HG02884 (cell line): ENCODE data around the gene CNFN.

ENCODE experiments used
- ATAC-seq: cut with Tn5 transposase; IDR thresholded peaks from one replicate; pipeline ENCODE4 v1.9.1; 2021; ENCODE audit warnings: mild to moderate bottlenecking, moderate library complexity; ENCODE audit not compliant: unreplicated experiment

CNFN gene

GRCh38 chr19:42376177-42376555 is 13.9 kb downstream of the CNFN start:
- no peak for ATAC-seq

GRCh38 chr19:42375415-42376176 is 14.5 kb downstream of the CNFN start:
- no peak for ATAC-seq

DNA sequence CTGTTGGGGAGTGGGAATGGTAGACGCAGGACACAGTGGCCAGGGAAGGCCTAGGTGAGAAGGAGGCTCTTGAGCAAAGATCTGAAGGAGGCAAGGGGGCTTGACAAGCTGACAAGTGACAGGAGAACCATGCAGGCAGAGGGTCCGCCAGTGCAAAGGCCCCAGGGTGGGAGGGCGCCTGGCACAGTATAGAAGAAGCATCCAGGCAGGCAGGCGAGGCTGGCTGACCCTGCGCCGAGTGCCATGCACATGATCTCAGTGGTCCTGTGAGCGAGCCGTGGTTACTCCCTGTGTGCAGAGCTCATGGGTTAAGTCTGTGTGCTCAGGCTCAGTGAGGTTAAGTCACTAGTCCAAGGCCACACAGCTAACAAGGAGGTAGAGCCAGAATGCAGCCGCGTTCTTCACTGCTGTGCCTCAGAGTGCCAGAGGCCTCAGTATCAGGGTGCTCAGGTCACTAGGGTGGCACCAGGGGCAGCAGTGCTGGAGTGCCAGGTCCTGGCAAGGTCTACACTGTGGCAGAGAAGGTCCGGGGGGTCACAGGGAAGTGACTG is 15.2 kb downstream of the CNFN start:
- no peak for ATAC-seq

GRCh38 chr19:42370626-42371175 is 19.4 kb downstream of the CNFN start:
- ATAC-seq, result no peak

- no peak for ATAC-seq
Observed at GRCh38 chr19:42370068-42370520, 20.0 kb downstream of the CNFN start.

DNA sequence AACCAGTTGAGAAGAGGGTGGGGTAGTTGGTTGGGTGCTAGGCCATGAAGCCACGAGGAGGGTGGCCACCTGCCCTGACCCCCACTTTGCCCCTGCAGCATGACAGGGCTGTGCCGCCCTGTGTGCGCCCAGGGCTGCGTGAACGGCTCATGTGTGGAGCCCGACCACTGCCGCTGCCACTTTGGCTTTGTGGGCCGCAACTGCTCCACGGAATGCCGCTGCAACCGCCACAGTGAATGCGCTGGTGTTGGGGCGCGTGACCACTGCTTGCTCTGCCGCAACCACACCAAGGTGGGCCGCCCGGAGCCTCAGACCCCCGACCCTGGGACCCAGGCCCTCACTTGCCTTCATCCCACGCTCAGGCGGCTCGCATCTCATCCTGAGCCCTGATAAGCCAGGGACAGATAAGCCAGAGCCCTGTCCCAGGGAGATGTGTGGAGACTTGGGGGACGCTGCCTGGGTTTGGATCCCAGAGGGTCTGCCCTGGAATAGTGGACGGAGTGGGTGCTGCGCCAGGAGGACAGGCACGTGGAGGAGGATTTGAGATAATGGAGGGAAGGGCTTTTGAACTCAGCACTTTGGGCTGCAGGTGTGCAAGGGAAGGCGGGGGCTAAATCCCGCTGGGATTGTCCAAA is 20.5 kb downstream of the CNFN start:
- ATAC-seq, result no peak

DNA sequence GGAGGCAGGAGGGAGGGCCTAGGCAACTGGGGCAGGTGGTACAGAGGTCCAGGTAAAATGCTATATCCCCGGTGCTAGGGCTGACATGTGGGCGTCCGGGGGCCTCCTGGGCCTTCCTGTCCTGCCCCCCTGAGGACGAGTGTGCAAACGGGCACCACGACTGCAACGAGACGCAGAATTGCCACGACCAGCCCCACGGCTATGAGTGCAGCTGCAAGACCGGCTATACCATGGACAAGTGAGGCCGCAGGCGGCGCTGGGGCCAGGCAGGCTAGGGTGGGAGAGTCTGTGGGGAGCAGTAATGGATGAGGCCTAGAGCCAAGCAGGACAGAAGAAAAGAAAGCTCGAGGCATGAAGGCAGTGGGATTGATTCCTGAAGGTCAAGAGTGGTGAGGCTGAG is 21.3 kb downstream of the CNFN start:
- ATAC-seq, result no peak

- ATAC-seq, result no peak
Observed at GRCh38 chr19:42368360-42368759, 21.7 kb downstream of the CNFN start.

- no peak for ATAC-seq
Observed at GRCh38 chr19:42367929-42368328, 22.2 kb downstream of the CNFN start.

- ATAC-seq, result no peak
Observed at GRCh38 chr19:42366673-42367072, 23.4 kb downstream of the CNFN start.

- no peak for ATAC-seq
Observed at GRCh38 chr19:42363614-42364346, 26.3 kb downstream of the CNFN start.

DNA sequence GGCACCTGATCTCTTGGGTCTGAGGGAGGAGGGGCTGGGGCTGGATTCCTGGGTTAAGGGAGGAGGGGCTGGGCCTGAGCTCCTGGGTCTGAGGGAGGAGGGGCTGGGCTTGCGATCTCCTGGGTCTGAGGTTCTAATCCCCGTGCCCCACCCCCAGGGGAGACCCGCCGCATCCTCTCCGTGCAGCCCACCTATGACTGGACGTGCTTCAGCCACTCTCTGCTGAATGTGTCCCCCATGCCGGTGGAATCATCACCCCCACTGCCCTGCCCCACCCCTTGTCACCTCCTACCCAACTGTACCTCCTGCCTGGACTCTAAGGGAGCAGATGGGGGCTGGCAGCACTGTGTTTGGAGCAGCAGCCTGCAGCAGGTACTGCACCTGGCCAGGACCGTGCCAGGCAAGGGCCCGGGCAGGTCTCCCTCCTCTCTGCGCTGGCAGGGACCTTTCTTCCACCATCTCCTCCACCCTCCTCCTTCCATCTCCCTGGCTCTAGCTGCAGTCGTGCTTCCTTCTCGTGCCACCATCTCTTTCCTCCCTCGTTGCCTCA is 27.1 kb downstream of the CNFN start:
- no peak for ATAC-seq

DNA sequence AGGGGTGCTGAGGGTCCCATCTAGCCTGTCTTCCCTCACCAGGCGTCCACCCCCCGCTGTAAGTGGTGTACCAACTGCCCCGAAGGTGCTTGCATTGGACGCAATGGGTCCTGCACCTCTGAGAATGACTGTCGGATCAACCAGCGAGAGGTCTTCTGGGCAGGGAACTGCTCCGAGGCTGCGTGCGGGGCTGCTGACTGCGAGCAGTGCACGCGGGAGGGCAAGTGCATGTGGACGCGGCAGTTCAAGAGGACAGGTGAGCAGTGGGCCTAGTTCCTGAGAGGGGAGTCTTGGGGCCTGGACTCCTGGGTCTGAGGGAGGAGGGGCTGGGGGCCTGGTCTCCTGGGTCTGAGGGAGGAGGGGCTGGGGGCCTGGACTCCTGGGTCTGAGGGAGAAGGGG is 27.8 kb downstream of the CNFN start:
- no peak for ATAC-seq

DNA sequence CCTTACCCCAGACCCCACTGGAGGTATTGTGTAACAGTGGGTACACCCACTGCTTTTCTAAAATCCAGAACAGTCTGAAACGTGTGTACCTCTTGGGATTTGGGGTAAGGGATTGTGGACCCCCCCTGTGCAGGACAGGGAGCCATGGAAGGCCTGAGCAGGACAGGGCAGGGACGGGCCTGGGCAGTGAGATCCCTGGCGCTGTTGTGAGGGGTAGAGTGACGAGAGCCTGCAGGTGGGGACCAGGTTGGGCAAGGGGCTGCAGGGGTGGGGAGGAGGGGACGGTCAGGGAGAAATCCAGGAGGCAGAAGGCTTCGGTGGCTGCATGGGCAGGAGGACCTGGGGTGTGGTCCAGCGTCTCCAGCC is 28.6 kb downstream of the CNFN start:
- no peak for ATAC-seq

- no peak for ATAC-seq
Observed at GRCh38 chr19:42360787-42361544, 29.1 kb downstream of the CNFN start.

- no peak for ATAC-seq
Observed at GRCh38 chr19:42357290-42357689, 32.8 kb downstream of the CNFN start.

GRCh38 chr19:42356686-42357085 is 33.4 kb downstream of the CNFN start:
- ATAC-seq, result no peak

- ATAC-seq, result no peak
Observed at GRCh38 chr19:42355896-42356295, 34.2 kb downstream of the CNFN start.

DNA sequence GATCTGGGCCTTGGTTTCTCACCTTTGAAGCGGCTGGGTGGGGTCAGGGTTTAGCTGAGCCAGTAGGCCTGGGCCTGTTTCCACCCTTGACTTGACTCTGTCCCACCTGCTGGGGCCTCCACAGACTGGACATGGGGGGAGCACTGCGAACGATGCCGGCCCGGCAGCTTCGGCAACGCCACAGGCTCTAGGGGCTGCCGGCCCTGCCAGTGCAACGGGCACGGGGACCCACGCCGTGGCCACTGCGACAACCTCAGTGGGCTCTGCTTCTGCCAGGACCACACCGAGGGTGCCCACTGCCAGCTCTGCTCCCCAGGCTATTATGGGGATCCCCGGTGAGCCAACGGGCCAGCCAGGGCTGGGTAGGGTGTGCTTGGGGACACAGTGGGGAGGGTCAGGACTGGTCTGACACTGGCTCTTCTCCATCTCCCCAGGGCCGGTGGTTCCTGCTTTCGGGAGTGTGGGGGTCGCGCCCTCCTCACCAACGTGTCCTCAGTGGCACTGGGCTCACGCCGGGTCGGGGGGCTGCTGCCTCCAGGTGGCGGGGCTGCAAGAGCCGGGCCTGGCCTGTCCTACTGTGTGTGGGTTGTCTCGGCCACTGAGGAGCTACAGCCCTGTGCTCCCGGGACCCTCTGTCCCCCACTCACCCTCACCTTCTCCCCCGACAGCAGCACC is 36.6 kb downstream of the CNFN start:
- ATAC-seq, result no peak
